NCI-H2171 (cell line): ENCODE measurements around the gene HSD17B2.
"Not testable (repeated sequence)": the region's sequence is repeated elsewhere in the genome, so short reads cannot be mapped to it uniquely, and the experiment has no call there.

Source experiments
- DNase-seq: peaks from one replicate; lab custom pipeline; 2025; lab: John Stamatoyannopoulos, UW

Gene HSD17B2, protein sequence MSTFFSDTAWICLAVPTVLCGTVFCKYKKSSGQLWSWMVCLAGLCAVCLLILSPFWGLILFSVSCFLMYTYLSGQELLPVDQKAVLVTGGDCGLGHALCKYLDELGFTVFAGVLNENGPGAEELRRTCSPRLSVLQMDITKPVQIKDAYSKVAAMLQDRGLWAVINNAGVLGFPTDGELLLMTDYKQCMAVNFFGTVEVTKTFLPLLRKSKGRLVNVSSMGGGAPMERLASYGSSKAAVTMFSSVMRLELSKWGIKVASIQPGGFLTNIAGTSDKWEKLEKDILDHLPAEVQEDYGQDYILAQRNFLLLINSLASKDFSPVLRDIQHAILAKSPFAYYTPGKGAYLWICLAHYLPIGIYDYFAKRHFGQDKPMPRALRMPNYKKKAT

DNA sequence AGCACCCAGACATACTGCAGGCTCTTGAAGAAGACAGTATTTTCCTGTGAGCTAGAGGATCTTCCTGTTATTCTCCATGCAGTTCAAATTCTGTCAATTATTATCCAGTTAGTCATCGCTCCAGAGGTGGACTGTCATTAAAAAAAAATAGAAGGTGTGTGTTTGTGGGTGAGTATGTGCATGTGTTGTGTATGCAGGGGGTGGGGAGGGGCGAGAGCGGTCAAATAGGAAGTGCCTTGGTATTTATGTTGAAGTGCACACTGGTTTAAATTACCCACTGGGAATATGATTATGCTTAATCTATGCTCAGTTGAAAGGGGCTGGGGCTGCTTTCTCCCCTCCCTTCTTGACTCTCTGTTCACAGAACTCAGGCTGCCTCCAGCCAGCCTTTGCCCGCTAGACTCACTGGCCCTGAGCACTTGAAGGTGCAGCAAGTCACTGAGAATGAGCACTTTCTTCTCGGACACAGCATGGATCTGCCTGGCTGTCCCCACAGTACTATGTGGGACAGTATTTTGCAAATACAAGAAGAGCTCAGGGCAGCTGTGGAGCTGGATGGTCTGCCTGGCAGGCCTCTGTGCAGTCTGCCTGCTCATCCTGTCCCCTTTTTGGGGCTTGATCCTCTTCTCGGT is at the start of gene HSD17B2:
Gene HSD17B2 (plus strand): TSS at position 273 of the 632 bp plus-strand sequence. CDS start 172 bp downstream, at position 445.
- no peak for DNase-seq

- DNase-seq: no peak
Measured at GRCh38 chr16:81987121-81987520, 47.9 kb upstream of the HSD17B2 start.

DNA sequence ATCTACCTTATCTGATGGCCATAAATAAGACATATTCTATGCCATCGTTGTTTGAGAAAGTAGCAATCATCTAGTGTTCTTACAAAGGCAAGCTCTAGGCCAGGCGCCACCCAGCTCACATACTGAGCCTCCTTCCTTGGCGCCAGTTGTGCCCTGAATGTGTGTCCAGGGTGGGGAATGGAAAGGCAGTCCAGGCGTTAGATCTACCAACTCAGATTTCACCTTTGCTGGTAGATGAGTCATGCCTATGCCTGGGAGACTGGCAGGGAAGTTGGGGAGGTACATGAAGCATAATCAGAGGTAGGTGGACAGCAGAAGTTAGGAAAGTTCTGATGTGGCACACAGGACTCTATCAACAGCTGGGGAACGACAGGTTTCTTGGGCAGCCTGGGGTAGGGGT is 47.3 kb upstream of the HSD17B2 start:
- DNase-seq: no peak

DNA sequence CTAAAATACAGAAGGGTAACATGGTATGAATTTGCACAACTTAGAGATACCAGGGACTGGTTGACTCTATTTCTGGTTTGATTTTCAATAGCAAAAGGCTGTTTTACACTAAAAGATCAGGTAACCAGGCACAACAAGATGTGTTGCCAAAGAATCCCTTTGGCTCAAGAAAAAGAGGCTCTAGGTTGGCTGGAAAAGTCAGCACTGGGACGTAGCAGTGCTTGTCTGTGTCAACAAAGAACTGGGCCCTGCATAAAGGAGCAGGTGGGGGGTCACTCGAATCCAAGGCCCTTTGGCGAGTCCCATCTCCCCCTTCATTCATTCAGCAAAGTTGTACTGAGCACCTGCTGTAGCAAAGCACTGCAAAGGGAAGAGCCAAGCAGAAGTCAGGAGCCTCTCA is 42.2 kb upstream of the HSD17B2 start:
- DNase-seq: no peak

DNA sequence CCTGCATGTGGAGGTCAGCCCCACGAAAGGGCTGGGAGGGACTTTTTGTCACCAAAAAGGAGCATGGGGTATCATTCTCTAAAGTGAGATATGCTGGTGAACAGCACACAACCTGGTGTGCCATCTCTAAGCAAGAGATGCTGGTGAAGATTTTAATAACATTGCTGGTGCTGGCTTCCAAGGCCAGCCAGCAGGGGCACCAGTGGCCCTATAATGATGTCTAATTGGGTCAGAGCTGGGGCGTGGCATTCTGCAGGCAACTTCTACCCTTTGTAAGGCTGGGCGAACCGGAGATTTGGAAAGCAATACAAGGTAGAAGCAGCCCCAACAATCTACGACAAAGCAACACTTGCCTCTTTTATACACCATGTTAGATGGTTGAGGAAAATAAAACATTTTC is 40.6 kb upstream of the HSD17B2 start:
- no peak for DNase-seq

GRCh38 chr16:81995651-81996050 is 39.4 kb upstream of the HSD17B2 start:
- no peak for DNase-seq

- DNase-seq: no peak
Measured at GRCh38 chr16:81996664-81997509, 38.2 kb upstream of the HSD17B2 start.

- no peak for DNase-seq
Measured at GRCh38 chr16:81997738-81998137, 37.3 kb upstream of the HSD17B2 start.

GRCh38 chr16:82002831-82003230 is 32.2 kb upstream of the HSD17B2 start:
- no peak for DNase-seq

- no peak for DNase-seq
Measured at GRCh38 chr16:82004601-82005000, 30.5 kb upstream of the HSD17B2 start.

- no peak for DNase-seq
Measured at GRCh38 chr16:82005027-82005830, 29.8 kb upstream of the HSD17B2 start.

- DNase-seq: no peak
Measured at GRCh38 chr16:82006036-82006435, 29.0 kb upstream of the HSD17B2 start.

DNA sequence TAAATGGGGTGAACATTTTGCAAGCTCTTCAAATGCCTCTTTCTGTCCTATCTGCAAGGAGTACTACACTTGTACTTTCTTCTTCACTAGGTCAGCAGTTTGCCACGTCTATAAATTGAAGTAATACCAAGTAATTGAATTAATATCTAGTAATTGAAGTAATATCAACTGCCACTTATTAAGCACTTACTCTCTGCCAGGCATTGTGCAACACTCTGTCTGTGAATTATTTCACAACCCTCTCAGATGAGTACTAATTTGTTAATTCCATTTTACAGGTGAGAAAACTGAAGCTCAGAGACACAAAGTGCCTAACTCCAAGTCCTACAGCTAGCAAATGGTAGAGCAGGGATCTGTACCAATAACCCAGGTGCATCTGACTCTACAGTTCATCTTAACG is 27.9 kb upstream of the HSD17B2 start:
- no peak for DNase-seq

DNA sequence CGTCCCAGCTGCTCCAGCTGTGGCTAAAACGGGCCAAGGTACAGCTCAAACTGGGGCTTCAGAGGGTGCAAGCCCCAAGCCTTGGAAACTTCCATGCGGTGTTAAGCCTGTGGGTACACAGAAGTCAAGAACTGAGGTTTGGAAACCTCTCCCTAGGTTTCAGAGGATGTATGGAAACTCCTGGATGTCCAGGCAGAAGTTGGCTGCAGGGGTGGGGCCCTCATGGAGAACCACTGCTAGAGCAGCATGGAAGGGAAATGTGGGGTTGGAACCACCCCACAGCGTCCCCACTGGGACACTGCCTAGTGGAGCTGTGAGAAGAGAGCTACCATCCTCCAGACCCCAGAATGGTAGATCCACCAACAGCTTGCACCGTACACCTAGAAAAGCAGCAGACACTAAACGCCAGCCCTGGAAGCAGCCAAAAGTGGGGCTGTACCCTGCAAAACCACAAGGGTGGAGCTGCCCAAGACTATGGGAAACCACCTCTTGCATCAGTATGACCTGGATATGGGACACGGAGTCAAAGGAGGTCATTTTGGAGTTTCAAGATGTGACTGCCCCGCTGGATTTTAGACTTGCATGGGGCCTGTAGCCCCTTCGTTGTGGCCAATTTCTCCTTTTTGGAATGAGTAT is 26.0 kb upstream of the HSD17B2 start:
- DNase-seq: no peak

DNA sequence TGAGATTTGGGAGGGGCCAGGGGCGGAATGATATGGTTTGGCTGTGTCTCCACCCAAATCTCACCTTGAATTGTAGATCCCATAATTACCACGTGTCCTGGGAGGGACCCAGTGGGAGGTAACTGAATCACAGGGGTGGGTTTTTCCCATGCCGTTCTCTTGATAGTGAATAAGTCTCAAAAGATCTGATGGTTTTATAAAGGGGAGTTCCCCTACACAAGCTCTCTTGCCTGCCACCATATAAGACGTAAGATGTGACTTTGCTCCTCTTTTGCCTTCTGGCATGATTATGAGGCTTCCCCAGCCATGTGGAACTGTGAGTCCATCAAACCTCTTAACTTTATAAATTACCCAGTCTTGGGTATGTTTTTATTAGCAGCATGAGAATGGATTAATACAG is 25.3 kb upstream of the HSD17B2 start:
- not testable (repeated sequence) for DNase-seq

GRCh38 chr16:82010649-82011048 is 24.4 kb upstream of the HSD17B2 start:
- no peak for DNase-seq

- DNase-seq: peak; percentile 89
Measured at GRCh38 chr16:82011199-82011641, 23.8 kb upstream of the HSD17B2 start, which contains the start of gene SDR42E1. TSS of gene SDR42E1 (minus strand) at chr16:82011470. CDS start at chr16:82000858, 10,612 bp downstream.

DNA sequence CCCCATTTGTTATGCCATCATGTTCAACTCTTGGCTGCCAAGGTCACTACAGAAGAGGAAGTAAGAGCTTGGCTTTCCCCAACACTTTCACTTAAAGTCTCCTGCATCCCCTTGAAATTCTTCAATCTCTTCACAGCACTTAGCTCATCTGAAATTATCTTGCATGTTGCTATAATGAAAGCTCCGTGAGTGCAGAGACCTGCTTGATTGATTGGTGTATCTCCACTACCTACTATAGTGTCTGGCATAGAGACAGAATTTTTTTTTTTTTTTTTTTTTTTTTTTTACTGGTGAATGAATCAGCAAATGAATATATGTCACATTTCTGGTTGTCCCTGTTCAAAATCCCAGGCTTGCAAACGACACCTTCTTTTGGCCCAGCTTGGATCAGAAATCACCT is 21.9 kb upstream of the HSD17B2 start:
- DNase-seq: no peak

- no peak for DNase-seq
Measured at GRCh38 chr16:82016263-82016662, 18.8 kb upstream of the HSD17B2 start.

- DNase-seq: no peak
Measured at GRCh38 chr16:82016964-82017363, 18.1 kb upstream of the HSD17B2 start.

DNA sequence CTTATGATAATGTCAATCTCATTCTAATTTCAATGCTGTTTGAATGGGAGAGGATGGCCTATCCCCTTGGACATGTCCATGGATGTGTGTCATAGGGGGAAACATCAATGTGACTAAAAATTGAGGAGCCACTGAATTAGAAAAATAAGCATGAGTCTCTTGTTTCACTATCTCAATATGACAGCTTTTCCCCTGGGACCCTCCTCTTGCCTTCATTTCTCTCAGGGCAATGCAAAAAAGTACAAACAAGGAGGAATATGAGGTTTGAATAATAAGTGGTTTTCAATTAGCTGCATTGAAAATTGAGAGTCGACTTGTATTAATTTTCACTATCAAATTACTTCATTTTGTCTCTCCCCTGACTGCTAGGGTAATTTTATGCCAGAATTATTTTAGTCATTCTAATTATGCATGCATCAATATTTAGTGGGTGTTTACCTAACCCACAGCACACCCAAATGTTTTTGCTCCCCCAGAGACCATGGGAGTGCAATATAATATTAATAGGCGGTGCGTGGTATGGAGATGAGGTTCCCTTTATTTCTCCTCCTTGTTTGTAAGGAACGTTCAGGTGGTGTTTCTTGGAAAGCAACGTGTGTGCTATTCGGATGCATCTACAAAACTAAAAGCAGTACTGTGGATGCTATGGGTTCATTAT is 17.0 kb upstream of the HSD17B2 start:
- peak; percentile 84 for DNase-seq
